ENCODE measurements around the gene RPL36.

DNA sequence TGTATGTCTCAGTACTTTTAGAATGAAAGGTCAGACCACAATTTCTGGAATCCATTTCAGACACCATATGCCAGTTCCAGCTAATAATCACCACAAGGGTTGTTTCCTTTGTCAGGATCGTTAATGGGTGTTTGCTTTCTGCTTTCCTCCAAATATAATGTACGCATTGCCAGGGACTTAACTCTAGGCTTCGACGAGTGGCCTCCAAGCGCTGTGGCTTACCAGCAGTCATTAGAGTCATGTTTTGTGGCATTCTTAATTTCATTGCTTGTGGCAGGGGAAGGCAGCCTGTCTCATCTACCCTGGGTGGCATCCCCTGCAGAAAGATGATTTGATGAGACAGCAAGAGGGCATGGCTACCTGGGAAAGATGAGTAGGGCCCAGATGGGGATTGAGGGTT is 44.7 kb upstream of the RPL36 start:
- no peak for TF ChIP-seq EZH2 (IDR thresholded peaks at IDR 0.05; ENCODE audit: insufficient read depth, low read length)
- TF ChIP-seq, protein P1, sequence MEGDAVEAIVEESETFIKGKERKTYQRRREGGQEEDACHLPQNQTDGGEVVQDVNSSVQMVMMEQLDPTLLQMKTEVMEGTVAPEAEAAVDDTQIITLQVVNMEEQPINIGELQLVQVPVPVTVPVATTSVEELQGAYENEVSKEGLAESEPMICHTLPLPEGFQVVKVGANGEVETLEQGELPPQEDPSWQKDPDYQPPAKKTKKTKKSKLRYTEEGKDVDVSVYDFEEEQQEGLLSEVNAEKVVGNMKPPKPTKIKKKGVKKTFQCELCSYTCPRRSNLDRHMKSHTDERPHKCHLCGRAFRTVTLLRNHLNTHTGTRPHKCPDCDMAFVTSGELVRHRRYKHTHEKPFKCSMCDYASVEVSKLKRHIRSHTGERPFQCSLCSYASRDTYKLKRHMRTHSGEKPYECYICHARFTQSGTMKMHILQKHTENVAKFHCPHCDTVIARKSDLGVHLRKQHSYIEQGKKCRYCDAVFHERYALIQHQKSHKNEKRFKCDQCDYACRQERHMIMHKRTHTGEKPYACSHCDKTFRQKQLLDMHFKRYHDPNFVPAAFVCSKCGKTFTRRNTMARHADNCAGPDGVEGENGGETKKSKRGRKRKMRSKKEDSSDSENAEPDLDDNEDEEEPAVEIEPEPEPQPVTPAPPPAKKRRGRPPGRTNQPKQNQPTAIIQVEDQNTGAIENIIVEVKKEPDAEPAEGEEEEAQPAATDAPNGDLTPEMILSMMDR (IDR thresholded peaks at IDR 0.05; ENCODE audit: insufficient read depth, low read depth, low read length), result no peak
